ENCODE measurements around the gene PACRG.

GRCh38 chr6:163177007-163177406 is 449.2 kb downstream of the PACRG start:
- no peak for TF ChIP-seq EZH2 (IDR thresholded peaks at IDR 0.05; ENCODE audit: insufficient read depth, poor library complexity, severe bottlenecking)
- no peak for TF ChIP-seq EZH2phosphoT487 (IDR thresholded peaks at IDR 0.05; ENCODE audit: insufficient read depth, low read depth)
